Body of pancreas (tissue), 4 donors: Measurements from ENCODE around the gene SLFN12L.

Experiments used
- CTCF ChIP-seq, 7 experiments: fragments of 450-650 bp in 4 of 7; fragments of 200-600 bp in 3 of 7; sonication (generic) in 3 of 7; IDR thresholded peaks; one replicate each; pipeline ENCODE4 v1.5.1; 2016 to 2019; ENCODE audit warnings: antibody characterized with exemption in 7 of 7
- POLR2A ChIP-seq, 3 donors: fragments of 450-650 bp; IDR thresholded peaks; one replicate each; pipeline ENCODE4 v1.6.1; 2016; ENCODE audit warnings: antibody characterized with exemption in 3 of 3, mild to moderate bottlenecking in 2 of 3

DNA sequence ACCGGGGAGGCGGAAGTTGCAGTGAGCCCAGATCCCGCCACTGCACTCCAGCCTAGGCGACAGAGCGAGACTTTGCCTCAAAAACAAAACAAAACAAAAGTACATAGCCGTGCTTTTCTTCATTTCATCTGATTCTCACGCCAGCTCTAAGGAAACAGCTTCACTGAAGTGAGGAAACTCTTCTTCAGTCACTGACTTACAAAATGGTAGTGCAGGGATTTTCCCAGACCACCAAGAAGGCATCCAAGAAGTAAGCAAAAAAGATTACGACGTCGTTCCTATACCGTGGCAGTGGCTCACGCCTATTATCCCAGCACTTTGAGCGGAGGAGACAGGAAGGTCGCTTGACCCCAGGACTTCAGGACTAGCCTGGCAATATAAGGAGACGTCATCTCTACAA is 48.5 kb downstream of the SLFN12L start:
- no peak for TF ChIP-seq CTCF (IDR thresholded peaks at IDR 0.05)
- TF ChIP-seq POLR2A (IDR thresholded peaks at IDR 0.05), result no peak
